ENCODE results near the gene CPNE4.

Gene CPNE4

DNA sequence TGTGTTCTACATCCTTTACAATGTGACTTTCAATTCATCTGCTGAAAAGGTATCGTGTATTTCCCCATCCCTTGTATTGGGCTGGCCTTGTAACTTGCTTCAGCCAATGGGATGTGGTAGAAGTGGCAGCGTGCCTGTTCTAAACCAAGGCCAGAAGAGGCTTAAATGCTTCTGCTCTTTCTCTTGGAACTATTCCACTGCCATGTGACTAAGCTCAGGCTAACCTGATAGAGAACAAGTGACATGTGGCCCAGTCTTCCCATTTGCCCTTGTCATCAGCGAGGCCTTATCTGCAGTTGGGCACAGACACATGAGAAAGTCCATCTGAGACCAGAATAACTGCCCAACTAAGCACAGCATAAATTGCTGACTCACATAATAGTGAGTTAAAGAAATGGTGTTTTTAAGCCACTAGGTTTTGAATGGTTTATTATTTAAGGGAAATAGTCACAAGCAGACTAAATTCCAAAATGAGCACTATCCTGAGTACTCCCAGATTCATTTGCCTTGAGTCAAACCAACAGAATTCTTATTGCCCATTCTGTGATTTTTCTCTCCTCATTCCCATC, 230.2 kb downstream of the CPNE4 start:
- H3K4me1 Mint-ChIP-seq (ENCODE audit: low read depth), result peaks cover 21% of the 10 kb centered on the region
- H3K4me3 Mint-ChIP-seq, result no peak overlapping the region
- H3K36me3 Mint-ChIP-seq (ENCODE audit: low read depth), result no peaks in the 10 kb centered on the region
- no peak overlapping the region for H3K27ac Mint-ChIP-seq
- intact Hi-C loops (cut with micrococcal nuclease), result no loop called here
- no peaks in the 10 kb centered on the region for H3K9me3 Mint-ChIP-seq
- no peaks in the 10 kb centered on the region for H3K27me3 Mint-ChIP-seq

DNA sequence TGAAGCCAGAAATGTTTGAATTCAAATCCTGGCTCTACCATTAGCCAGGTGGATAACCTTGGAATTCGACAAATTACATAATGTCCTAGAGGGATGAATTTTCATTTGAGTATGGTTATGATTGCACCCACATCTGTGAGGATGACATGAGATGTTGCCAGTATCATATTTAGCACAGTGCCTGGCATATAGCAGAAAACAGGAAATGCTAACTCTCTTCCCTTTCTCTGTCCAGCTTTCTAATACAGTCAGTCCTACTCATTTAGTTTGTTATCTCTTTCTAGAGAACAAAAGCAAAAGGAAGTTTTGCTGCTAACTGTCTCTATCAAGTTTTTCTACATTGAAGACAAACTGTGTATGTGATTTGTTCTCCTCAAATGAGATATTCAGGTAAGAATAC, 231.7 kb downstream of the CPNE4 start:
- intact Hi-C loops (cut with micrococcal nuclease), result no loop called here
- H3K9me3 Mint-ChIP-seq, result no peaks in the 10 kb centered on the region
- H3K36me3 Mint-ChIP-seq (ENCODE audit: low read depth), result no peaks in the 10 kb centered on the region
- H3K4me3 Mint-ChIP-seq, result no peak overlapping the region
- no peak overlapping the region for H3K27ac Mint-ChIP-seq
- peaks cover 21% of the 10 kb centered on the region for H3K4me1 Mint-ChIP-seq (ENCODE audit: low read depth)
- H3K27me3 Mint-ChIP-seq, result no peaks in the 10 kb centered on the region

DNA sequence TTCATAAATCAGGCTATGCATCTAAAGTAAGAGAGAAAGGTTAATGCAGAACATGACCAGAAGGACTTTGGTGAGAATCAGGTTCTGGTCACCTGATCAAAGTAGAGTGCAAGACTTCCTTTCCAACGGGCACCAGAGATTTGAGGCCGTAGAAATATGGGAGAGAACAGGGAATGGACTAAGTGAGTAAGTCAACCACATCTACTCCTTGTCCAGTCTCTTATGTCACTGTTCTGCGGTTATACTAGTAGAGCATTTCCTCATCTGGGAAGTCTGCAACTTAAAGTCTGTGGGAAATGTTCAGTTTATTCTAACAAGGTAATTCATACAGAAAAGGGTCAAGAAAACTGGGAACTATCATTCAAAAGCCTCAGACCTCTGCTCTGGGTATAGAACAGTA, 232.8 kb downstream of the CPNE4 start:
- H3K36me3 Mint-ChIP-seq (ENCODE audit: low read depth), result no peaks in the 10 kb centered on the region
- intact Hi-C loops (cut with micrococcal nuclease), result no loop called here
- no peak overlapping the region for H3K27ac Mint-ChIP-seq
- H3K4me1 Mint-ChIP-seq (ENCODE audit: low read depth), result peaks cover 19% of the 10 kb centered on the region
- no peaks in the 10 kb centered on the region for H3K9me3 Mint-ChIP-seq
- no peak overlapping the region for H3K4me3 Mint-ChIP-seq
- no peaks in the 10 kb centered on the region for H3K27me3 Mint-ChIP-seq

DNA sequence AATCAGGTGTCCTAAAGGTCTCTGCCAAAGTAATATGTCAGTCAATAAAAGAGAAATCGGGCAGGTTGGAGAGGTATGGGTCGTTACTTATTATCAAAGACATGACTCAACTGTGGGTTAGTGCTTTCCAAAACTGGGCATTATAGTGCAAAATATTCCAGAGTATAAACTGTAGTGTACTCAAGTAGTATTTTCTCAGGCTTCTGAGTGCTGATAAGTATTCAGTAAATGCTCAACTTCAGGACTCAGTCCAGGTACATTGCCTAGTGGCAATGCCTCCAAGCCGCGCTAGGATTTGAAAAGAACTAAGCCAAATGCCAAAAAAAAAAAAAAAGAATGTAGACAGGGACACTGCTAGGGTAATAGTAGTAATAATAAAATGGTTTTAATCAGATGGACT, 233.2 kb downstream of the CPNE4 start:
- Mint-ChIP-seq H3K9me3 (no peaks in the 10 kb centered on the region), H3K27me3 (no peaks in the 10 kb centered on the region), H3K4me1 (ENCODE audit: low read depth) (peaks cover 14% of the 10 kb centered on the region), H3K36me3 (ENCODE audit: low read depth) (no peaks in the 10 kb centered on the region), H3K27ac (no peak overlapping the region), H3K4me3 (no peak overlapping the region)
- intact Hi-C loops (cut with micrococcal nuclease), result no loop called here

DNA sequence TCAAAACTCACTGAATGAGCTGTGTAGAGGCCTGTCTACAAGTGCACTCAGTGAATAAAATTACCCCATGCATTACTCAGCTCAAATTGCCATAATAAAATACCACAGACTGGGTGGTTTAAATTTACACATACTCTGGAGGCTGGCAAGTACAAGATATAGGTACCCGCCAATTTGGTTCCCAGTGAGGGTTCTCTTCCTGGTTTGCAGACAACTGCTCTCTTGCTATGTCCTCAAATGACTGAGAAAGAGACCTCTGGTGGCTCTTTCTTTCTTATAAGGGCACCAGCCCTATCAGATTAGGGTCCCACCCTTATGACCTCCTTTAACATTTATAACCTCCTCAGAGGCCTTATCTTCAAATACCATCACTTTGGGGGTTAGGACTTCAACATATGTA, 237.0 kb downstream of the CPNE4 start:
- no peaks in the 10 kb centered on the region for H3K9me3 Mint-ChIP-seq
- H3K36me3 Mint-ChIP-seq (ENCODE audit: low read depth), result no peaks in the 10 kb centered on the region
- H3K27ac Mint-ChIP-seq, result no peak overlapping the region
- H3K27me3 Mint-ChIP-seq, result no peaks in the 10 kb centered on the region
- intact Hi-C loops (cut with micrococcal nuclease), result loop anchor here (10.0 kb wide), 1 partner anchor 387 kb away; no protein-coding TSS in a partner anchor
- peaks cover 20% of the 10 kb centered on the region for H3K4me1 Mint-ChIP-seq (ENCODE audit: low read depth)
- no peak overlapping the region for H3K4me3 Mint-ChIP-seq

DNA sequence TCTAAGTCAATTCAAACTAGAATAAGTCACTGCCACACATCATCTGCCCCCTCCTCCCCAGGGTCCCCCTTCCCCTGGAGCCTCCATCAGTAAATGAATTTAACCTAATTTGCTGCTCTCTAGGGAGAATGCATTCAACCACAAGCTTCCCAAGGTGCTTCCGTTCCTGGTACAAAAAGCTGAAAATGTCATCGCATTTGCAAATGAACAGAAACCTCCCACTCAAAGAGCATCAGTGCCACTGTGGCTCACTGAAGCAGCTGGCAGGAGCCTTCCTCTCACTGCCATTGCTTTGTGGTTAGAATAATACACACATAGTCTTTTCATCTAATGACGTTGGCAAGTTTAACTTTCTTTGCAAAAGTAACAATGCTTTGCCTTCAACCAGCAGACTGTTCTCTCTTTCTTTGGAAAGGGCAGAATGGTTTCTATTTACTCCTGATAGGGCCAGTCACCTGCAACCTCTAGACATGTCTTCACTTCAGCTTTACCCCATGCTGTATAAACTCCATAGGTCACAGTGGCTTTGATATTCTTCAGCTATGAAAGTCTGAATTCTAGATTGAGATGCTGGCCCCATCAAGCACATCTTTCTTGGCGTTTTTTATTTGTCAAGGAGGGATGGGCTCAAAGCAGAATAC, 238.1 kb downstream of the CPNE4 start:
- no peaks in the 10 kb centered on the region for H3K36me3 Mint-ChIP-seq (ENCODE audit: low read depth)
- H3K4me3 Mint-ChIP-seq, result no peak overlapping the region
- H3K9me3 Mint-ChIP-seq, result no peaks in the 10 kb centered on the region
- H3K27ac Mint-ChIP-seq, result no peak overlapping the region
- intact Hi-C loops (cut with micrococcal nuclease), result loop anchor here (10.0 kb wide), 1 partner anchor 388 kb away; no protein-coding TSS in a partner anchor
- H3K27me3 Mint-ChIP-seq, result no peaks in the 10 kb centered on the region
- peaks cover 16% of the 10 kb centered on the region for H3K4me1 Mint-ChIP-seq (ENCODE audit: low read depth)

DNA sequence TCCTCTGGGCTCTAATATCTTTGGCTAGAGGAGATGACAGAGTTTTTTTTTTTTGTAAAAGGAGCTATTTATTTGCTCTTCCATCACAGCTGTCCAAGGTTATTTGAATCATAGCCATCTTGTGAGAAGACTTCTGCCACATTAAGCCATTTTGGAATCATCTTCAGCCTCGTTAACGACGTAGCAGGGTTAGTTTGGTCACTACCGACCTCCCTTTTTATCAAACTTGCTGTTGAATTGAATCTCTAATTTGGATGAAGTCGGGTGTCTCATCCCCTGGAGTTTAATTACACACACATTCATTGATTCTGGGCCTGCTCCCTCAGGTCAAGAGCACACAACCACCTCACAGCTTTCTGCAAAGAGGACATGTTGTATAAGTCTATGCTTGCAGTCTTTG, 238.7 kb downstream of the CPNE4 start:
- intact Hi-C loops (cut with micrococcal nuclease), result loop anchor here (10.0 kb wide), 1 partner anchor 389 kb away; no protein-coding TSS in a partner anchor

DNA sequence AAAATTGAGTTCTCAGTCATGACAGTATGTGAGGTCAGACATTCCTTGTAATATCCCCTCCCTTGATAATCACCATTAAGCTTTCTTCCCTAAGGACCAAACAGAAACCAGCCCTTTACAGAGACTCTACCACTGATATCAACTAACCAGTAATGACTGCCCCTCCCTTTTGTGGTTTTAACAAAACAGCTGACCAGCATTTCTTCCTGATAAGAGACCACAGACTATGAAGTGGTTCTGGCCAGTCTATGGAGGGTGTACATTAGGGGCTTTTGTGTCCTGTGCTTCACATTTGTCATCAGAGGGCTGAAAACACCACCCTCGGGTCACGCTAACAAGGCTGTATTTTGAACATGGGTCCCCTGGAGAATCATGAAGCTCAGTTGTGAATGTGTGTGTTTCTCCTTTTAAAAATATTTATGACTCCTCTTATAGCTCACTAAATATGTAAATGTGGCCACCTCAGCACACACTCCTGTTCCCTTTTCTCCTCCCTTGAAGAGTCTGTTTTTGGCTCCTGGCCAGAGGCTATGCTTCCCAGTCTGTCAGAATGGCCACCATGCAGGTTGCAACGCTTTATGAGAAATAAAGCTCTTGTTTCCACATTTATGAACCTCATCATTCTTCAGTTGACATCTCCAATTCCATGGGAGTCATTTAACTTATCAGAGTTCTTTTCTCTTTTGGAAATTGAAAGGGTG, 239.3 kb downstream of the CPNE4 start:
- H3K36me3 Mint-ChIP-seq (ENCODE audit: low read depth), result no peaks in the 10 kb centered on the region
- intact Hi-C loops (cut with micrococcal nuclease), result loop anchor here (1.0 to 10.0 kb wide), 2 partner anchors 234 to 389 kb away; no protein-coding TSS in a partner anchor
- no peak overlapping the region for H3K27ac Mint-ChIP-seq
- H3K4me1 Mint-ChIP-seq (ENCODE audit: low read depth), result peaks cover 14% of the 10 kb centered on the region
- no peak overlapping the region for H3K4me3 Mint-ChIP-seq
- no peaks in the 10 kb centered on the region for H3K9me3 Mint-ChIP-seq
- no peaks in the 10 kb centered on the region for H3K27me3 Mint-ChIP-seq

More for the DNA sequence above, 238.7 kb downstream of the CPNE4 start:
- H3K27me3 Mint-ChIP-seq, result no peaks in the 10 kb centered on the region
- no peaks in the 10 kb centered on the region for H3K9me3 Mint-ChIP-seq
- H3K27ac Mint-ChIP-seq, result no peak overlapping the region
- peaks cover 14% of the 10 kb centered on the region for H3K4me1 Mint-ChIP-seq (ENCODE audit: low read depth)
- no peaks in the 10 kb centered on the region for H3K36me3 Mint-ChIP-seq (ENCODE audit: low read depth)
- H3K4me3 Mint-ChIP-seq, result no peak overlapping the region

DNA sequence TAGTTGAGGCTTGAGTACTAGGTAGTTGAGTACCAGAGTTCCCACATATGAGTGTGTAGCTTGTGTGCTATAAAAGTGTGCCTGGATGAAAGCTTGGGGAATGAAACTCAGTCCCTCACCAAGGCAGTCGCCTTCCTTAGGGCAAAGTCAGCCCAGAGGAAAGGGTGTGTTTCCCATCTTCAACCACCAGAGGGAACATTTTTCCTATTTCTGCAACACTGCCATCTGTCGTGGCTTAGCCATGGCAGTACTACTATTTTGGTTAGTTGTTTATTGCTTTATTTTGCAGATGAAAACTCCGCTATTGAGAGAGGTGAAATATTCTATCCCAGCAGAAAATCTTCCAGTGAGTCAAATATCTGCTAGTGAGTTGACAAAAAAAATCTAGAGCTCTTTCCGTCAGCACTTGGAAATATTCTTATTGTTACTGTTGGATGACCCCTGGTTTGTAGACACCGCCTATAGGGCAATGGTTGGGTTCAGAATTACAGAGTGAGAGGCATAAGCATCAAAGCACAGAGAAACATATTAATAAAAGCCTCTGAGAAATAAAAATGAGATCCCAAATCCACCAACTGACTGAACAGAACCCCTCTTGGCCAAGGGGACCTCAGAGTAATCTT, 239.9 kb downstream of the CPNE4 start:
- H3K4me1 Mint-ChIP-seq (ENCODE audit: low read depth), result peaks cover 14% of the 10 kb centered on the region
- no peak overlapping the region for H3K4me3 Mint-ChIP-seq
- no peaks in the 10 kb centered on the region for H3K27me3 Mint-ChIP-seq
- intact Hi-C loops (cut with micrococcal nuclease), result loop anchor here (1.0 to 10.0 kb wide), 3 partner anchors 234 to 563 kb away; no protein-coding TSS in a partner anchor
- H3K27ac Mint-ChIP-seq, result no peak overlapping the region
- H3K9me3 Mint-ChIP-seq, result no peaks in the 10 kb centered on the region
- no peaks in the 10 kb centered on the region for H3K36me3 Mint-ChIP-seq (ENCODE audit: low read depth)

DNA sequence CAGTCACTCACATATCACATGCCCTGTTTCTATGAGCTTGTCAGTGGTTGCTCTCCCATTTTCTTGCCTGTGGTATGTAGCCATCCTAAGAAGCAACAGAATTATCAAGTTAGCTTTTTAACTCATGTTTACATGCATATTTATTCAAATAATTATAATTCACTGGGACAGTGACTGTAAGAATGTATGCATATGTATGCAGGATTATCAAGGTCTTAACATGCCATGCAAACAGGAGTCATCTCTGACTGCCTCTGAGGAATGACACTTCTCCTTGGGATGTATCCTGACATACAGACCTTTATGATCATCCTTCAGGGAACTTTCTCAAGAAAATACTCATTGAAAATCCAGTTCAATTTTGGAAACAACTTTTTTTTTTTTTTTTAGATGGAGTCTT, 240.9 kb downstream of the CPNE4 start:
- H3K4me3 Mint-ChIP-seq, result no peak overlapping the region
- H3K4me1 Mint-ChIP-seq (ENCODE audit: low read depth), result peaks cover 14% of the 10 kb centered on the region
- H3K27me3 Mint-ChIP-seq, result no peaks in the 10 kb centered on the region
- no peak overlapping the region for H3K27ac Mint-ChIP-seq
- intact Hi-C loops (cut with micrococcal nuclease), result loop anchor here (5.0 to 10.0 kb wide), 2 partner anchors 391 to 562 kb away; no protein-coding TSS in a partner anchor
- no peaks in the 10 kb centered on the region for H3K9me3 Mint-ChIP-seq
- H3K36me3 Mint-ChIP-seq (ENCODE audit: low read depth), result no peaks in the 10 kb centered on the region

DNA sequence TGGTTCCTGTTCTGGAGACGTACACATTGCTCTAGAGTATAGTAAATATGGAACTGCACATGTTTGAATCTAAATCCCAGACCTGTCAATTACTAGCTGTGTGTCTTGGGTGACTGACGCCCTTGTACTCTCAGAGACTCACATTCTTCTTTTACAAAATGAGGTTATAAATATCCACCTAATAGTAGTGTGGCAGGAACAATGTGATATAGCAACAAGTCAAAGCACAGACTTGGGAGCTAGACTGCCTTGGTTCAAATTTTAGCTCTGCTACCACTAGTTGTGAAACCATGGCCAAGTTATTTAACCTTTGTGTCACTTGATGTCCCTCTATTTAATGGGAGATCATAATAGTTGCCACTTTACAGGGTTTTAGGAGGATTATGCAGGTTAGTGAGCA, 245.6 kb downstream of the CPNE4 start:
- intact Hi-C loops (cut with micrococcal nuclease), result no loop called here
- Mint-ChIP-seq H3K27ac (no peak overlapping the region), H3K4me1 (ENCODE audit: low read depth) (no peaks in the 10 kb centered on the region), H3K27me3 (no peaks in the 10 kb centered on the region), H3K4me3 (no peak overlapping the region), H3K36me3 (ENCODE audit: low read depth) (no peaks in the 10 kb centered on the region), H3K9me3 (no peaks in the 10 kb centered on the region)

DNA sequence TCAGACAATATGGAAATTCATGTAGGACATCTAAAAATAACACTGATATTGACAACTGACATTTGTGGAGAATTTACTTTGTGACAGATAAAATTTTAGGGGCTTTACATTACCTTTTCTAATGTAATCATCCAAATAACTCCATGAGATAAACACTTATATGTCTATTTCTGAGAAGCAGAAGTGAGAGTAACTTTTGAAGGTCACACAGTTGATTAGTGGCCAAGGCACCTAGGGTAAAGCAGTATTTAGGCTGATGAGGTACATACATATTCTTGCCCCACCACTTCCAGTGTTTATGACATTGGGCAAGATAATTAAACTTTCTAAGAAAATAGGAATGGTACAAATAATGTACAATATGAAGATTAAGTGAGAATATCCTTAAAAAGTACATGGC, 248.4 kb downstream of the CPNE4 start:
- Mint-ChIP-seq H3K27ac (no peak overlapping the region), H3K4me3 (no peak overlapping the region), H3K9me3 (no peaks in the 10 kb centered on the region), H3K4me1 (ENCODE audit: low read depth) (no peaks in the 10 kb centered on the region), H3K27me3 (no peaks in the 10 kb centered on the region), H3K36me3 (ENCODE audit: low read depth) (no peaks in the 10 kb centered on the region)
- intact Hi-C loops (cut with micrococcal nuclease), result no loop called here

DNA sequence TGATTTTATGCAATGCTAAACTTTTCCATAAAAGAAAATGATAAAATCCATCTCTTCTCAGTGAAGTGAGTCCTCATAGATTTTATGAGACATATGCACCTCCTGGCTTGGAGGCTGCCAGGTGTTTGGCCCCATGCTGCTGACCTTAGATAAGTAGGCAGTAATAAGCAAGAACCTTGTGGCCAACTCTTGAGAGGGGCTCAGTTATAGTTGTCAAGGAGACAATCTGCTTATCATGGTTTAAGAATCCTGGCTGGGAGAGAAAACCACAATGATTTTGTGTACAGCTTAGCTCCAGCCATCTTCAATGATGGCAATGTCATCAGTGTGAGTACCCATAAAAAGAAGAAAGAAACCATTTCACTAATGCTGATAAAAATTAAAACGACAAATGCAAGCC, 252.1 kb downstream of the CPNE4 start:
- Mint-ChIP-seq H3K27me3 (no peaks in the 10 kb centered on the region), H3K9me3 (no peaks in the 10 kb centered on the region), H3K4me1 (ENCODE audit: low read depth) (no peaks in the 10 kb centered on the region), H3K4me3 (no peak overlapping the region), H3K27ac (no peak overlapping the region), H3K36me3 (ENCODE audit: low read depth) (no peaks in the 10 kb centered on the region)
- intact Hi-C loops (cut with micrococcal nuclease), result no loop called here

DNA sequence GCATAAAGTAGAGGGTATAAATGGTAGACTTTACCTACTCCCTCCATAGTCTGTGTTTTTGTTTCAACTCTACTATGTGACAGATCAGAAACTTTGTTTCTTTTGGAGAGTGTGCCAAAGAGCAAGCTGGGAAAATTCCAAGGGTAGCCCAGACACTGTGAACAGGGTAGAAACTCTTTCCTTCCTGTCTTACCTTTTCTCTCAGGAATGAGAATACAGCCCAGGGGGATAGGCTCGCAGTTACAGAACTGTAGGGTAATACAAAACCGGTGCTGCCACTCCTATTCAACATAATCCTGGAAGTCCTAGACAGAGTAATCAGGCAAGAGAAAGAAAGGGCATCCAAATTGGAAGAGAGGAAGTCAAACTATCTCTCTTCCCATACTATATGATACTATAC, 256.3 kb downstream of the CPNE4 start:
- H3K27me3 Mint-ChIP-seq, result no peaks in the 10 kb centered on the region
- intact Hi-C loops (cut with micrococcal nuclease), result no loop called here
- no peak overlapping the region for H3K4me3 Mint-ChIP-seq
- H3K4me1 Mint-ChIP-seq (ENCODE audit: low read depth), result no peaks in the 10 kb centered on the region
- H3K9me3 Mint-ChIP-seq, result no peaks in the 10 kb centered on the region
- H3K27ac Mint-ChIP-seq, result no peak overlapping the region
- H3K36me3 Mint-ChIP-seq (ENCODE audit: low read depth), result no peaks in the 10 kb centered on the region

Data from dendritic cell treated with granulocyte-macrophage colony-stimulating factor and Interleukin-4, amounts not matched to agents 40 ng/mL and 50 ng/mL, for 4 days (primary cell).